ENCODE data around the gene CARM1. TPM values are rescaled to one million over a fixed set of nuclear protein-coding genes. Genes with fewer than 3 reads are reported as not detected.
A peak's percentile ranks its signal among the peaks of the same experiment; 100 is the strongest.
"Not testable (repeated sequence)": the region's sequence is repeated elsewhere in the genome, so short reads cannot be mapped to it uniquely, and the experiment has no call there.

CARM1 gene
- total RNA-seq, 1 experiment from 2014 or later, result 103 TPM

- H3K9ac ChIP-seq (ENCODE audit: low read length); DNase-seq (ENCODE audit: low read depth, low spot score); H3K4me2 ChIP-seq (ENCODE audit: low read length); intact Hi-C loops (cut with micrococcal nuclease); H3K36me3 ChIP-seq (ENCODE audit: control insufficient read depth in 1 of 2, insufficient read depth in 2 of 2, low read length in 2 of 2); H4K20me1 ChIP-seq (ENCODE audit: insufficient read depth); H3K79me2 ChIP-seq (ENCODE audit: insufficient read depth, low read length); BruUV-seq (replicated peaks); H3K9me3 ChIP-seq (ENCODE audit: control insufficient read depth in 1 of 2, insufficient read depth in 1 of 2, low read depth in 1 of 2, low read length in 2 of 2); ATAC-seq; H3K27ac ChIP-seq (ENCODE audit: low read depth, low read length); H3K9me2 ChIP-seq (ENCODE audit: insufficient read depth); H3K27me3 ChIP-seq (ENCODE audit: insufficient read depth, low read length); POLR2A ChIA-PET; H3K4me3 ChIP-seq (replicated peaks in 1 of 2; ENCODE audit: low read depth in 1 of 2, low read length in 2 of 2); H2AFZ ChIP-seq (ENCODE audit: low read depth, low read length, poor library complexity, severe bottlenecking); RAD21 ChIA-PET (ENCODE audit: low non-redundant PET in 1 of 2, low total read pairs in 2 of 2, uncharacterized antibody in 2 of 2, unreplicated experiment in 2 of 2): not testable (repeated sequence)
- peaks cover 2 to 22% of the 10 kb centered on the region in 2 experiments; a peak in 2 of 4 replicates for H3K4me1 ChIP-seq (ENCODE audit: control insufficient read depth in 1 of 2, insufficient read depth in 2 of 2, low read length in 2 of 2)
- CTCF ChIA-PET, result interaction anchor here (1.0 to 5.7 kb wide), 3 partner anchors 8 to 139 kb away, joined by 4 to 47 read pairs (median 36); partner anchors contain the start of genes DNM2 and TMED1
Measured at GRCh38 chr19:10856899-10857298, 14.5 kb upstream of the CARM1 start.

GRCh38 chr19:10858204-10858828, 13.0 kb upstream of the CARM1 start:
- TF ChIP-seq JUND (IDR thresholded peaks at IDR 0.05) (no peak), RAD21 (IDR thresholded peaks at IDR 0.05; ENCODE audit: low read depth) (peak; percentile 44; the same call in 1 of the 2 replicates), CTCF (IDR thresholded peaks at IDR 0.05 in 2 of 3, conservative IDR thresholded peaks at IDR 0.05 in 1 of 3; ENCODE audit: borderline replicate concordance in 1 of 3, insufficient read depth in 1 of 3, low read depth in 2 of 3, low read length in 2 of 3) (peak; percentile 64 to 99 (median 96)), ZBTB33 (IDR thresholded peaks at IDR 0.05; ENCODE audit: extremely low read depth, insufficient replicate concordance, low read length) (no peak), YY1 (IDR thresholded peaks at IDR 0.05; ENCODE audit: extremely low read depth, insufficient replicate concordance, low read depth, low read length) (peak; percentile 32), ZFX (IDR thresholded peaks at IDR 0.05) (no peak), MAX (IDR thresholded peaks at IDR 0.05) (peak; percentile 18; the same call in 1 of the 2 replicates), ELF1 (IDR thresholded peaks at IDR 0.05; ENCODE audit: borderline replicate concordance, low read depth) (no peak)
- DNase-seq (ENCODE audit: low read depth, low spot score), result no peak
- H3K9me2 ChIP-seq (ENCODE audit: insufficient read depth), result no peaks in the 10 kb centered on the region

More at GRCh38 chr19:10858204-10858828, 13.0 kb upstream of the CARM1 start:
- ChIA-PET CTCF (interaction anchor here (0.6 to 3.3 kb wide), 15 partner anchors 8 to 292 kb away, joined by 3 to 36 read pairs (median 4); partner anchors contain the start of genes C19orf38, CARM1, DNM2 and TMED1), RAD21 (ENCODE audit: low non-redundant PET in 1 of 2, low total read pairs in 2 of 2, uncharacterized antibody in 2 of 2, unreplicated experiment in 2 of 2) (interaction anchor here in 1 of 2 experiments (0.6 kb wide), 1 partner anchor 8 kb away, joined by 3 read pairs; no protein-coding TSS in a partner anchor), POLR2A (interaction anchor here (0.7 to 1.3 kb wide), 2 partner anchors 22 to 23 kb away, joined by 3 to 7 read pairs; partner anchors contain the start of gene TMED1)
- Histone ChIP-seq H2AFZ (ENCODE audit: low read depth, low read length, poor library complexity, severe bottlenecking) (no peak overlapping the region), H3K27me3 (ENCODE audit: insufficient read depth, low read length) (no peaks in the 10 kb centered on the region), H3K79me2 (ENCODE audit: insufficient read depth, low read length) (no peaks in the 10 kb centered on the region), H3K4me1 (ENCODE audit: control insufficient read depth in 1 of 2, insufficient read depth in 2 of 2, low read length in 2 of 2) (peaks cover under 1 to 22% of the 10 kb centered on the region in 2 experiments; a peak in 3 of 4 replicates), H3K9me3 (ENCODE audit: control insufficient read depth in 1 of 2, insufficient read depth in 1 of 2, low read depth in 1 of 2, low read length in 2 of 2) (no peaks in the 10 kb centered on the region), H3K36me3 (ENCODE audit: control insufficient read depth in 1 of 2, insufficient read depth in 2 of 2, low read length in 2 of 2) (no peaks in the 10 kb centered on the region), H3K4me3 (replicated peaks in 1 of 2; ENCODE audit: low read depth in 1 of 2, low read length in 2 of 2) (no peak overlapping the region), H3K27ac (ENCODE audit: low read depth, low read length) (no peak overlapping the region), H3K9ac (ENCODE audit: low read length) (no peak overlapping the region), H3K4me2 (ENCODE audit: low read length) (peak overlapping the region; percentile 3; the same call in 1 of the 2 replicates), H4K20me1 (ENCODE audit: insufficient read depth) (no peaks in the 10 kb centered on the region)
- no TSS peak for BruUV-seq (replicated peaks)
- peak; percentile 54 for ATAC-seq
- intact Hi-C loops (cut with micrococcal nuclease), result no loop called here
